Measurements from ENCODE around the gene SPTBN4.
"Not testable (repeated sequence)": the region's sequence is repeated elsewhere in the genome, so short reads cannot be mapped to it uniquely, and the experiment has no call there.

Gene SPTBN4

DNA sequence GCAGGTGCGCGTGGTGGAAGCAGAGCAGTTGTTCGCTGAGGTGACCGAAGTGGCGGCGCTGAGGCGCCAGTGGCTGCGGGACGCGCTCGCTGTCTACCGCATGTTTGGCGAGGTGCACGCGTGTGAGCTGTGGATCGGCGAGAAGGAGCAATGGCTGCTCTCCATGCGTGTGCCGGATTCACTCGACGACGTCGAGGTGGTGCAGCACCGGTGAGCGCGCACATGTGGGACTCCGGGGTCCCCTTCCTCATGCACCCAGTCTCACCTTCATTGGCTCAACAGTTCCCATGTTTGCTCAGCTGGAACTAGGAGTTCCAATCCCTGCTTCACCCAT is 46.5 kb downstream of the SPTBN4 start:
- H3K27ac ChIP-seq (ENCODE audit: low read length) = no peak overlapping the region
- peaks cover 7% of the 10 kb centered on the region; the same call in 1 of the 2 replicates for H3K9me3 ChIP-seq (ENCODE audit: insufficient read depth, low read depth, low read length)
- H3K36me3 ChIP-seq (ENCODE audit: insufficient read depth, low read depth, low read length) = no peaks in the 10 kb centered on the region
- no peak overlapping the region for H3K4me3 ChIP-seq (ENCODE audit: low read length)
- no peak overlapping the region for H3K9ac ChIP-seq (ENCODE audit: low read depth, low read length)
- H3K4me1 ChIP-seq (ENCODE audit: insufficient read depth, low read length) = no peaks in the 10 kb centered on the region
- H3K27me3 ChIP-seq (ENCODE audit: insufficient read depth, low read length) = peaks cover 87% of the 10 kb centered on the region

DNA sequence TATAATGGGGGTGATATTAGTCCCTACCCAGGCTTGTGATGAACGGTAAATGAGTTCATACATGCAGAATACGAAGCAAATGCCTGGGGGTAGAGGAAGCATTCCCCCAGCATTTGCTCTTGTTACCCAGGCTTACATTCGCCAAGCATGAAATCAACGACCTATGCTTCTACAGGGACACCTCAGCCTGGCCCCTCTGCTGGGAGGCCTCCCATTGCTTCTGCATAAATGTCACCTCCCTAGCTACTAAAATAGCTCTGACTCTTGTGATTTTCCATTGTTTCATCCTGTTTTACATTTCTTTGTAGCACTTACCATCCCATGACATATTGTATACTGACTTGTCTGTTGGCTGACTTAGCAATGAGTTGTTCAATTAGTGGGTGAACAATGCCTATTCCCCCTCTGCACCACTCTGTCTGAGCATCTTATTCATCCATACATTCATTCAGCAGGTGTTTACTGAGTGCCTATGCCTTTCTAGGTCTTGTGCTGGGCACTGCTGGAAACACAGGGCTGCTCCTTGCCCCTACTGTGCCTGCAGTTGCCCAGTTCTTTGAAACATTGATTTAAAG is 47.0 kb downstream of the SPTBN4 start:
- Histone ChIP-seq H3K9me3 (ENCODE audit: insufficient read depth, low read depth, low read length) (peaks cover 7% of the 10 kb centered on the region; the same call in 1 of the 2 replicates), H3K27ac (ENCODE audit: low read length) (no peak overlapping the region), H3K9ac (ENCODE audit: low read depth, low read length) (no peak overlapping the region), H3K27me3 (ENCODE audit: insufficient read depth, low read length) (peaks cover 90% of the 10 kb centered on the region), H3K4me1 (ENCODE audit: insufficient read depth, low read length) (no peaks in the 10 kb centered on the region), H3K4me3 (ENCODE audit: low read length) (no peak overlapping the region), H3K36me3 (ENCODE audit: insufficient read depth, low read depth, low read length) (no peaks in the 10 kb centered on the region)

DNA sequence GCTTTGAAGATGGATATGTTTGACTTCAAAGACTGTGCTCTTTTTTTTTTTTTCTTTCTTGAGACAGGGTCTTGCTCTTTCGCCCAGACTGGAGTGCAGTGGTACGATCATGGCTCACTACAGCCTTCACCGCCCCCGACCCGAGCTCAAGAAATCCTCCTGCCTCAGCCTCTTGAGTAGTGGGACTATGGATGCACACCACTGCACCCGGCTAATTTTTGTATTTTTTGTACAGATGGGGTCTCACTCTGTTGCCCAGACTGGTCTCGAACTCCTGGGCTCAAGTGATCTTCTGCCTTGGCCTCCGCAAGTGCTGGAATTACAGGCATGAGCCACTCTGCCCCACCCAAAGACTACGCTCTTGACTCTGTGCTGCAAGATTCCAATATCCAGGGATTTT is 50.4 kb downstream of the SPTBN4 start:
- no peak overlapping the region for H3K9ac ChIP-seq (ENCODE audit: low read depth, low read length)
- H3K4me1 ChIP-seq (ENCODE audit: insufficient read depth, low read length) = no peaks in the 10 kb centered on the region
- no peak overlapping the region for H3K27ac ChIP-seq (ENCODE audit: low read length)
- H3K36me3 ChIP-seq (ENCODE audit: insufficient read depth, low read depth, low read length) = no peaks in the 10 kb centered on the region
- H3K9me3 ChIP-seq (ENCODE audit: insufficient read depth, low read depth, low read length) = peaks cover 7% of the 10 kb centered on the region; the same call in 1 of the 2 replicates
- H3K27me3 ChIP-seq (ENCODE audit: insufficient read depth, low read length) = peaks cover 90% of the 10 kb centered on the region
- H3K4me3 ChIP-seq (ENCODE audit: low read length) = no peak overlapping the region

DNA sequence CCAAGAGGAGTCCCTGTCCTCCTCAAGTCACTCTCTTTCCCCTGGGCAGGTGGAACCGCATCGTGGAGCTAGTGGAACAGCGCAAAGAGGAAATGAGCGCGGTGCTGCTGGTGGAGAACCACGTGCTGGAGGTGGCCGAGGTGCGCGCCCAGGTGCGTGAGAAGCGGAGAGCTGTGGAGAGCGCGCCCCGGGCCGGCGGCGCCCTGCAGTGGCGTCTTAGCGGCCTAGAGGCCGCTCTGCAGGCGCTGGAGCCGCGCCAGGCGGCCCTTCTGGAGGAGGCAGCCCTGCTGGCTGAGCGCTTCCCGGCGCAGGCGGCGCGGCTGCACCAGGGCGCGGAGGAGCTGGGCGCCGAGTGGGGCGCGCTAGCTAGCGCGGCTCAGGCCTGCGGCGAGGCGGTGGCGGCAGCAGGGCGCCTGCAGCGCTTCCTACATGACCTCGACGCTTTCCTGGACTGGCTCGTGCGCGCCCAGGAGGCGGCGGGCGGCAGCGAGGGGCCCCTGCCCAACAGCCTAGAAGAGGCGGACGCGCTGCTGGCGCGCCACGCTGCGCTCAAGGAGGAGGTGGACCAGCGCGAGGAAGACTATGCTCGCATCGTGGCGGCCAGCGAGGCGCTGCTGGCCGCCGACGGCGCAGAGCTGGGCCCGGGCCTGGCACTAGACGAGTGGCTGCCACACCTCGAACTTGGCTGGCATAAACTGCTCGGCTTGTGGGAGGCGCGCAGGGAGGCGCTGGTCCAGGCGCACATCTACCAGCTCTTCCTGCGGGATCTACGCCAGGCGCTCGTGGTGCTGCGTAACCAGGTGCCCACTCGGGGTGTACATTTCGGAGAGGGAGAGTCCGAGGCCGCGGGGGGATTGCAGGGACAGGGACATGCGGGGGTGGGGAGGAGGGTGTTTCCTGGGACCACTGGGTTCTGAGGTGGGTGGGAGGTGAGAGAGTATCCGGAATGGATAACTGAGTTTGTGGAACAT is 52.8 kb downstream of the SPTBN4 start:
- H3K36me3 ChIP-seq (ENCODE audit: insufficient read depth, low read depth, low read length) = no peaks in the 10 kb centered on the region
- H3K9me3 ChIP-seq (ENCODE audit: insufficient read depth, low read depth, low read length) = no peaks in the 10 kb centered on the region
- H3K4me3 ChIP-seq (ENCODE audit: low read length) = peak overlapping the region; percentile 21; the same call in 1 of the 2 replicates
- peaks cover 66% of the 10 kb centered on the region for H3K27me3 ChIP-seq (ENCODE audit: insufficient read depth, low read length)
- H3K27ac ChIP-seq (ENCODE audit: low read length) = no peak overlapping the region
- no peaks in the 10 kb centered on the region for H3K4me1 ChIP-seq (ENCODE audit: insufficient read depth, low read length)
- no peak overlapping the region for H3K9ac ChIP-seq (ENCODE audit: low read depth, low read length)

DNA sequence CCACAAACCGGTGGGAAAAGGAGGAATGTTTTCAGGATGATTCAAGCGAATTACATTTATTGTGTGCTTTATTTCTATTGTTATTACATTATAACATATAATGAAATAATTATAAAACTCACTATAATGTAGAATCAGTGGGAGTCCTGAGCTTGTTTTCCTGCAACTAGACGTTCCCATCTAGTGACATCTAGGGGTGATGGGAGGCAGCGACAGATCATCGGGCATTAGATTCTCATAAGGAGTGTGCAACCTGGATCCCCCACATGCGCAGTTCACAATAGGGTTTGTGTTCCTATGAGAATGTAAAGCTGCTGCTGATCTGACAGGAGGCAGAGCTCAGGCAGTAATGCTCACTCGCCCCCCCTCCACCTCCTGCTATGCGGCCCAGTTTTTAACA is 54.5 kb downstream of the SPTBN4 start:
- H3K27me3 ChIP-seq (ENCODE audit: insufficient read depth, low read length) = peaks cover 55% of the 10 kb centered on the region

DNA sequence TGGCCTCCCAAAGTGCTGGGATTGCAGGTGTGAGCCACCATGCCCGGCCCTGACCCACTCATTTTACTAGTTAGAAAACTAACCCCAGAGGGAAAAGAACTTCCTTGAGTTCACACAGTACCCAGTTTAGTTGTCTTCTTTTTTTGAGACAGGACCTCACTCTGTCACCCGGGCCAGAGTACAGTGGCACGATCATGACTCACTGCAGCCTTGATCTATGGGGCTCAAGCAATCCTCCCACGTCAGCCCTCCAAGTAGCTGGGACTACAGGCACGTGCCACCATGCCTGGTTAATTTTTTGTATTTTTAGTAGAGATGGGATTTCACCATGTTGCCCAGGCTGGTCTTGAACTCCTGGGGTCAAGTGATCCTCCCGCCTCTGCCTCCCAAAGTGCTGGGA is 55.1 kb downstream of the SPTBN4 start:
- H3K4me3 ChIP-seq (ENCODE audit: low read length); H3K4me1 ChIP-seq (ENCODE audit: insufficient read depth, low read length); H3K9me3 ChIP-seq (ENCODE audit: insufficient read depth, low read depth, low read length); H3K36me3 ChIP-seq (ENCODE audit: insufficient read depth, low read depth, low read length); H3K27ac ChIP-seq (ENCODE audit: low read length); H3K9ac ChIP-seq (ENCODE audit: low read depth, low read length): not testable (repeated sequence)
- peaks cover 51% of the 10 kb centered on the region for H3K27me3 ChIP-seq (ENCODE audit: insufficient read depth, low read length)

More for the DNA sequence above, 54.5 kb downstream of the SPTBN4 start:
- Histone ChIP-seq H3K36me3 (ENCODE audit: insufficient read depth, low read depth, low read length) (no peaks in the 10 kb centered on the region), H3K9me3 (ENCODE audit: insufficient read depth, low read depth, low read length) (no peaks in the 10 kb centered on the region), H3K9ac (ENCODE audit: low read depth, low read length) (no peak overlapping the region), H3K27ac (ENCODE audit: low read length) (no peak overlapping the region), H3K4me3 (ENCODE audit: low read length) (no peak overlapping the region), H3K4me1 (ENCODE audit: insufficient read depth, low read length) (no peaks in the 10 kb centered on the region)

DNA sequence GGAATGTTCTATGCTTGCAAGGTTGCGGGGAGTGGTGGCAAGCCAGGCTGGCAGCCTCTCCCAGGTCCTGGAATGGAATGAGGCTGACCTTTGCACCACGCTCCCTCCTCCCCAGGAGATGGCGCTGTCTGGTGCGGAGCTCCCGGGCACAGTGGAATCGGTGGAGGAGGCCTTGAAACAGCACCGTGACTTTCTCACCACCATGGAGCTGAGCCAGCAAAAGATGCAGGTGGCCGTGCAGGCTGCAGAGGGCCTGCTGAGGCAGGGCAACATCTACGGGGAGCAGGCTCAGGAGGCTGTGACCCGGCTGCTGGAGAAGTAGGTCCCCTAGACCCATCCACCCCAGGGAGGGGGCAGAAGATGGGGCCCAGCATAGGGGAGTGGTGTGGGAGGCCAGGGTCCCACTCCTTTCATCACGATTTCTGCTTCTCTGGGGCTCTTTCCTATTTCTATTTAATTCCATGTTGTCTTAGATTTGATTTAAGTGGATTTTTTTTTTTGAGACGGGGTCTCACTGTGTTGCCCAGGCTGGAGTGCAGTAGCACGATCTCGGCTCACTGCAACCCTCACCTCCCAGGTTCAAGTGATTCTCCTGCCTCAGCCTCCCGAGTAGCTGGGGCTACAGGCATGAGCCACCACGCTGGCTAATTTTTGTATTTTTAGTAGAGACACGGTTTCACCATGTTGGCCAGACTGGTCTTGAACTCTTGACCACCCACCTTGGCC is 56.7 kb downstream of the SPTBN4 start:
- Histone ChIP-seq H3K4me3 (ENCODE audit: low read length) (no peak overlapping the region), H3K27ac (ENCODE audit: low read length) (no peak overlapping the region), H3K9me3 (ENCODE audit: insufficient read depth, low read depth, low read length) (no peaks in the 10 kb centered on the region), H3K36me3 (ENCODE audit: insufficient read depth, low read depth, low read length) (no peaks in the 10 kb centered on the region), H3K9ac (ENCODE audit: low read depth, low read length) (no peak overlapping the region), H3K27me3 (ENCODE audit: insufficient read depth, low read length) (peaks cover 39% of the 10 kb centered on the region), H3K4me1 (ENCODE audit: insufficient read depth, low read length) (no peaks in the 10 kb centered on the region; the same call in 1 of the 2 replicates)

DNA sequence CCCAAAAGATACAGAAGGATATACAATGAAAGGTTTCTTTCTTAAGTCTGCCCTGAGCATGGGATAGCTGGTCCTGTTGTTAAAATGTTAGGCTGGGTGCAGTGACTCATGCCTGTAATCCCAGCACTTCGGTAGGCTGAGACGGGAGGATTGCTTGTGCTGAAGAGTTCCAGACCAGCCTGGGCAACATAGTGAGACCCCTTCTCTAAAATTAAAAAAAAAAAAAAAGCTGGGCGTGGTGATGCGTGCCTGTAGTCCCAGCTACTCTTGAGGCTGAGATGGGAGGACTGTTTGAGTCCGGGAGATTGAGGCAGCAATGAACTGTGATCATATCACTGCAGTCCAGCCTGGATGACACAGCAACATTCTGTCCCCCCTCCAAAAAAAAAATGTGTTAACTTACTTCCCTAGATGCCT is 57.3 kb downstream of the SPTBN4 start:
- Histone ChIP-seq H3K27me3 (ENCODE audit: insufficient read depth, low read length) (peaks cover 35% of the 10 kb centered on the region), H3K4me3 (ENCODE audit: low read length) (no peak overlapping the region), H3K4me1 (ENCODE audit: insufficient read depth, low read length) (peaks cover 2% of the 10 kb centered on the region; the same call in 1 of the 2 replicates), H3K36me3 (ENCODE audit: insufficient read depth, low read depth, low read length) (no peaks in the 10 kb centered on the region), H3K27ac (ENCODE audit: low read length) (no peak overlapping the region), H3K9me3 (ENCODE audit: insufficient read depth, low read depth, low read length) (no peaks in the 10 kb centered on the region), H3K9ac (ENCODE audit: low read depth, low read length) (no peak overlapping the region)

DNA sequence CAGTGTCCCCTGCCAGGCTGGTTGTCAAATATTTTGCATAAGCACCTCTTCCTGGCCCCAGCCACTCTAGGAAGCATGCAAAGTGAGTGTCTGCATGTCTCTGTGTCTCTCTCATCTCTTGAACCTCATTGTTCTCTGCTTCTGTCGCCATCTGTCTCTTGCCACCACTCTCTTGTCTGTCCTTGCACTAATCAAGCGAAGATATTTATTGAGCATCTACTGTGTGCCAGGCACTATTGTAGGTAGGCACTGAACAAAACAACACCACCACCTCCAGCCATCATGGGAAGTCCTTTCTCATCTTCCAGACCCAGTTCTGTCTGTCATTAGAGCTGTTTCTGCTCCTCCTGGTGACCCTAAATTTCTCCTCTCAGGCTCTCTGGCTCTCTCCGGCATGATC is 57.9 kb downstream of the SPTBN4 start:
- Histone ChIP-seq H3K9ac (ENCODE audit: low read depth, low read length) (no peak overlapping the region), H3K4me1 (ENCODE audit: insufficient read depth, low read length) (peaks cover 5% of the 10 kb centered on the region; the same call in 1 of the 2 replicates), H3K36me3 (ENCODE audit: insufficient read depth, low read depth, low read length) (no peaks in the 10 kb centered on the region), H3K9me3 (ENCODE audit: insufficient read depth, low read depth, low read length) (no peaks in the 10 kb centered on the region), H3K4me3 (ENCODE audit: low read length) (no peak overlapping the region), H3K27me3 (ENCODE audit: insufficient read depth, low read length) (peaks cover 30% of the 10 kb centered on the region), H3K27ac (ENCODE audit: low read length) (no peak overlapping the region)

DNA sequence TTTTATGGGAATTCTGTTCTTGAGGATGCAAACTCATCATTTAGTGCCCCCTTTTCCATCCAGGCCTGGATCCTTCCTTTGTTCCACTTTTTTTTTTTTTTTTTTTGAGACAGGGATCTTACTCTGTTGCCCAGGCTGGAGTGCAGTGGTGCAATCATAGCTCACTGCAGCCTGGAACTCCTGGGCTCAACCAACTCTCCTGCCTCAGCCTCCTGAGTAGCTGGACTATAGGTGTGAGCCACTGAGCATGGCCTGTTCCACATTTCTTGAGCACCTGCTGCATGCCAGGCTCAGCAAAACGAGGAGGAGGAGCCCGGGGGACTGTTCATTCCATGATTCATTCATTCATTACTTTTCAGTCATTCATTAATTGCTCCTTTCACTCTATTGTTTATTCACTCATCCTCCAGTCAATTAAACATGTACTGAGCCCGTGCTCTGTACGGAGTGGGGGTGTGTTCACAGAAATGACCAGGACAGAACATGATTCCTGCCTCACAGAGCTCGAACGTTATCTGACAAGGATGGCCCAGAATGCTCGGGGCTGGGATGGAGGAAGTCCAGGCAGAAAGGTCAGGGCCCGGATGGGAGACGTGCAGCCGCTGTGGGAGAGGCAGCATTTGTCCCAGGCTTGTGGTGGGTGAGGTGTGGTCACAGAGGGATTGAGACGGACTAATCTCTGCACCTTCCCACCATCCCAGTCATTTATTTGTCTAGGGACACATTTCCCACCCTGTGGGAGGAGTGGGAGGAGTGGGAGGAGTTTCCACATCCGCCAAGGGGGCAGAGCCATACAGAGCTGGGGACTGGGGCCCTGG is 58.6 kb downstream of the SPTBN4 start:
- Histone ChIP-seq H3K36me3 (ENCODE audit: insufficient read depth, low read depth, low read length) (no peaks in the 10 kb centered on the region), H3K27ac (ENCODE audit: low read length) (no peak overlapping the region), H3K27me3 (ENCODE audit: insufficient read depth, low read length) (peaks cover 22% of the 10 kb centered on the region), H3K9me3 (ENCODE audit: insufficient read depth, low read depth, low read length) (no peaks in the 10 kb centered on the region), H3K4me3 (ENCODE audit: low read length) (no peak overlapping the region), H3K4me1 (ENCODE audit: insufficient read depth, low read length) (peaks cover 9% of the 10 kb centered on the region; the same call in 1 of the 2 replicates), H3K9ac (ENCODE audit: low read depth, low read length) (no peak overlapping the region)

DNA sequence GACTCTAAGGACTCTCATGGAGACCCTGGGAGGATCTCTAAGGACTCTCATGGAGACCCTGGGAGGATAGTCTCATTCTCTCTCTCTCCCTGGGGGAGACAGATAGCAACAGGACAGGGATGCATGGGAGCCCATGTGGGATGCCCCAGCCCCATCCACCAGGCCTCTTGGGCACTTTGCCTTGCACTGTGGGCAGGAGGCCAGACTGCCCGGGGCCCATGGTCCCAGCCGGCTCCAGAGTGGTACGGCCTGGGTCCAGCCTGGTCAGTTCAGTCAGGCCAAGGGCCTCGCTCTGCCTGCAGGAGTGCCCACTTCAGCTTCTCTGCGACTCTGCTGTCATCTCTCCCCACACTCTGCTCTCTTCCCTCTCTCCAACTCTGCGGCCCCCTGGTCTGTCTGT is 61.3 kb downstream of the SPTBN4 start:
- H3K9ac ChIP-seq (ENCODE audit: low read depth, low read length) = no peak overlapping the region
- H3K4me1 ChIP-seq (ENCODE audit: insufficient read depth, low read length) = peaks cover 9% of the 10 kb centered on the region; the same call in 1 of the 2 replicates
- no peak overlapping the region for H3K27ac ChIP-seq (ENCODE audit: low read length)
- H3K9me3 ChIP-seq (ENCODE audit: insufficient read depth, low read depth, low read length) = no peaks in the 10 kb centered on the region
- peaks cover 22% of the 10 kb centered on the region for H3K27me3 ChIP-seq (ENCODE audit: insufficient read depth, low read length)
- no peaks in the 10 kb centered on the region for H3K36me3 ChIP-seq (ENCODE audit: insufficient read depth, low read depth, low read length)
- no peak overlapping the region for H3K4me3 ChIP-seq (ENCODE audit: low read length)

Measured in iPS-20b (cell line).